K562 (cell line): ENCODE results near the gene SMG7.

Source experiments
- EP300 ChIP-seq: IDR thresholded peaks from 2 replicates; pipeline ENCODE4 v1.6.1; 2012; ENCODE audit warnings: low read length, improper control_type of control experiment
- HDAC6 ChIP-seq: IDR thresholded peaks from 2 replicates; pipeline ENCODE4 v1.6.1; 2012; ENCODE audit warnings: low read depth, mild to moderate bottlenecking, control low read depth, inconsistent platforms, low read length, moderate library complexity

DNA sequence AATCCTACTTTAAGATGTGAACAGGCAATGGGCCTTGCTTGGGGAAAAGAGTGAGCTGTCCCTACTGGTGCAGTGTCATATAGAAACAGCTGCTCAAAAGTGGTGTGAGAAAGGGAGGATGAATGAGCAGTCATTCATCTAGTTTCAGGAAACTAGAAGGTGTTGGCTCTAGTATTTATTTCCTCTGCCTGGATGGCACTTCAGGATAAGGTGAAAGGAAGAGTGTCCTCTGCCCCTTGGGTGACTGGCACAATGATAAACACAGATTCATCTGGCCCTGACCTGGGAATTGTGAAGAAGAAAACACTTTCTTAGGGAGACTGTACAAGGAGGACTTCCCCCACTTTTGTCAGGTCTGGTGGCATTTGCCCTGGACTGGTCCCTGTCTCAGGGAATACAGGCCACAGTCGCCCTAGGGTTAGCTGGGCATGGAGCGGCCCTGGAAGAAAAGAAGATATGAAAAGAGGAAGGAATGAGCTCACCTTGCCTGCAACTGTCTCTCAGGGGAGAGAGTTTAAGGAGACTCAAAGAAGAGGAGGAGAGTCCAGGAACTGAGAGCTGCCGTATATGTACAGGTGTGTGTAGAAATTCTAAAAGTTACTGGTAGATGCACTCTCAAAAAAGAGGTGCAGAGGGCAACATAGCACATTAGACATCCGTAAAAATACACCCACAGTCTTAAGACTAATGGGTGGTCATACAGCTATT is 40.3 kb upstream of the SMG7 start:
- TF ChIP-seq EP300 = no peak
- no peak for TF ChIP-seq HDAC6
